Body of pancreas (tissue), 4 donors: ENCODE data around the gene CNIH2. TPM values are rescaled to one million over a fixed set of nuclear protein-coding genes. Genes with fewer than 3 reads are reported as not detected.

Experiments
- ATAC-seq: fragments of 150-250 bp; one replicate; pipeline ENCODE4 v1.9.1; 2016
- DNase-seq, 4 donors: peaks; one replicate each; pipeline ENCODE4 v3.0.0-alpha.2; 2019
- H3K27ac ChIP-seq, 4 donors: fragments of 200-600 bp; sonication (generic); 1 replicate in 3 of 4; 2 replicates in 1 of 4; pipeline versions ENCODE4 v1.5.1 to v1.6.1; 2016 to 2019; ENCODE audit warnings: mild to moderate bottlenecking in 1 of 4, mixed read lengths in 1 of 4, moderate library complexity in 1 of 4
- H3K27me3 ChIP-seq, 2 donors: fragments of 200-600 bp; sonication (generic); one replicate each; pipeline ENCODE4 v1.6.0; 2016; ENCODE audit warnings: mild to moderate bottlenecking in 1 of 2
- H3K36me3 ChIP-seq, 2 donors: fragments of 200-600 bp; sonication (generic); replicated peaks in 1 of 2; 2 replicates each; pipeline ENCODE4 v1.5.1; 2016; ENCODE audit warnings: low read depth in 2 of 2; ENCODE audit not compliant: insufficient read depth in 1 of 2
- H3K4me1 ChIP-seq: fragments of 200-600 bp; sonication (generic); one replicate; pipeline ENCODE4 v1.6.0; 2016
- H3K4me3 ChIP-seq, 2 donors: fragments of 200-600 bp; sonication (generic); 1 replicate in 1 of 2; 2 replicates in 1 of 2; pipeline ENCODE4 v1.5.1; 2016 to 2019
- H3K9me3 ChIP-seq, 3 donors: fragments of 200-600 bp; sonication (generic); 1 replicate in 2 of 3; 2 replicates in 1 of 3; pipeline ENCODE4 v1.5.1; 2016
- POLR2A ChIP-seq, 3 donors: fragments of 450-650 bp; IDR thresholded peaks; one replicate each; pipeline ENCODE4 v1.6.1; 2016; ENCODE audit warnings: antibody characterized with exemption in 3 of 3, mild to moderate bottlenecking in 2 of 3
- WGBS, 2 donors: methylation state at CpG; one replicate each; pipeline ENCODE4 v1.1.5; 2017; 5-methylcytosine and 5-hydroxymethylcytosine counted together
- intact Hi-C: fragments of 100-400 bp; cut with DNase I; formaldehyde crosslinking; loops from one replicate; pipeline ENCODE4 v1.15.1; 2023
- total RNA-seq, 2 donors: library from RNA; depleted of rRNA; stranded (reverse); fragments of >200 nt; gene quantifications; one replicate each; pipeline ENCODE4 v1.1.0, GENCODE V29; 2016
- TF ChIP-seq, protein P1 (sequence below), 7 experiments: fragments of 450-650 bp in 4 of 7; fragments of 200-600 bp in 3 of 7; sonication (generic) in 3 of 7; IDR thresholded peaks; one replicate each; pipeline ENCODE4 v1.5.1; 2016 to 2019; ENCODE audit warnings: antibody characterized with exemption in 7 of 7

Gene CNIH2
- total RNA-seq, 2 donors from 2014 or later: 3.6 to 4.6 TPM

- Histone ChIP-seq H3K9me3 (no peaks in the 10 kb centered on the region), H3K27ac (no peak overlapping the region), H3K36me3 (peaks cover 0 to 35% of the 10 kb centered on the region in 2 donors), H3K4me1 (no peaks in the 10 kb centered on the region), H3K27me3 (no peaks in the 10 kb centered on the region), H3K4me3 (no peak overlapping the region)
- TF ChIP-seq POLR2A (IDR thresholded peaks at IDR 0.05): no peak
- TF ChIP-seq, protein P1, sequence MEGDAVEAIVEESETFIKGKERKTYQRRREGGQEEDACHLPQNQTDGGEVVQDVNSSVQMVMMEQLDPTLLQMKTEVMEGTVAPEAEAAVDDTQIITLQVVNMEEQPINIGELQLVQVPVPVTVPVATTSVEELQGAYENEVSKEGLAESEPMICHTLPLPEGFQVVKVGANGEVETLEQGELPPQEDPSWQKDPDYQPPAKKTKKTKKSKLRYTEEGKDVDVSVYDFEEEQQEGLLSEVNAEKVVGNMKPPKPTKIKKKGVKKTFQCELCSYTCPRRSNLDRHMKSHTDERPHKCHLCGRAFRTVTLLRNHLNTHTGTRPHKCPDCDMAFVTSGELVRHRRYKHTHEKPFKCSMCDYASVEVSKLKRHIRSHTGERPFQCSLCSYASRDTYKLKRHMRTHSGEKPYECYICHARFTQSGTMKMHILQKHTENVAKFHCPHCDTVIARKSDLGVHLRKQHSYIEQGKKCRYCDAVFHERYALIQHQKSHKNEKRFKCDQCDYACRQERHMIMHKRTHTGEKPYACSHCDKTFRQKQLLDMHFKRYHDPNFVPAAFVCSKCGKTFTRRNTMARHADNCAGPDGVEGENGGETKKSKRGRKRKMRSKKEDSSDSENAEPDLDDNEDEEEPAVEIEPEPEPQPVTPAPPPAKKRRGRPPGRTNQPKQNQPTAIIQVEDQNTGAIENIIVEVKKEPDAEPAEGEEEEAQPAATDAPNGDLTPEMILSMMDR (IDR thresholded peaks at IDR 0.05): no peak
- intact Hi-C loops: no loop called here
- DNase-seq: no peak
- 84 to 91% methylated on average over 7 of the region's 7 CpGs for WGBS, 2 donors
- ATAC-seq: no peak
These were observed 46.4 kb upstream of the CNIH2 start for GRCh38 chr11:66231561-66231960.

DNA sequence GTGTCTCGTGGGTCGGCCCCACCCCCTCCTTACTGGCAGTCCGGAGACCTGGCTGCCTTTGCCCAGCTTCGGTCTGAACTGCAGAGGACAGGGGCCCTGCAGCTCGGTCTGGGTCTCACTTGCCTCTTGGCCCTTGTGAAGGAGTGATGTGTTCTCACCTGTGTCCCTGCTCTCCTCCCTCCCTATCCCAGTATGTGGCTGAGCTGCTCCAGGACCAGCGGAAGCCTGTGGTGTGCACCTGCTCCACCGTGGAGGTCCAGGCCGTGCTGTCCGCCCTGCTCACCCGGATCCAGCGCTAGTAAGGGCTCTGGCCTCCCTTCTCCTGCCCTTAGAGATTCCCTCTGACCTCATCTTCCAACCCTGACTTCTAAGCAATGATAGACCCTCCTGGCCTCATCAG, 45.2 kb upstream of the CNIH2 start:
- no peak for ATAC-seq
- WGBS, 2 donors: 88 to 95% methylated on average over 8 to 10 of the region's 11 CpGs
- Histone ChIP-seq H3K4me1 (no peaks in the 10 kb centered on the region), H3K4me3 (no peak overlapping the region), H3K9me3 (no peaks in the 10 kb centered on the region), H3K27me3 (no peaks in the 10 kb centered on the region), H3K36me3 (peaks cover 0 to 34% of the 10 kb centered on the region in 2 donors), H3K27ac (no peak overlapping the region)
- TF ChIP-seq POLR2A (IDR thresholded peaks at IDR 0.05): no peak
- TF ChIP-seq, protein P1 (IDR thresholded peaks at IDR 0.05): no peak
- intact Hi-C loops: no loop called here
- DNase-seq: no peak

GRCh38 chr11:66233301-66233700, 44.7 kb upstream of the CNIH2 start:
- H3K9me3 ChIP-seq: no peaks in the 10 kb centered on the region
- intact Hi-C loops: no loop called here
- DNase-seq (no peak), ATAC-seq (no peak)
- peaks cover 0 to 33% of the 10 kb centered on the region in 2 donors for H3K36me3 ChIP-seq
- no peaks in the 10 kb centered on the region for H3K27me3 ChIP-seq
- TF ChIP-seq POLR2A (IDR thresholded peaks at IDR 0.05): no peak
- 91 to 97% methylated on average over 5 of the region's 5 CpGs for WGBS, 2 donors
- H3K4me3 ChIP-seq: no peak overlapping the region
- H3K4me1 ChIP-seq: no peaks in the 10 kb centered on the region
- H3K27ac ChIP-seq: no peak overlapping the region

GRCh38 chr11:66235141-66235540, 42.8 kb upstream of the CNIH2 start:
- whole genome bisulfite sequencing, 2 donors: 86 to 87% methylated on average over 11 of the region's 11 CpGs
- intact Hi-C loops: no loop called here
- DNase-seq (no peak), ATAC-seq (no peak)
- no peaks in the 10 kb centered on the region for H3K4me1 ChIP-seq
- no peaks in the 10 kb centered on the region for H3K27me3 ChIP-seq
- no peak overlapping the region for H3K27ac ChIP-seq
- TF ChIP-seq, protein P1 (IDR thresholded peaks at IDR 0.05): no peak
- TF ChIP-seq POLR2A (IDR thresholded peaks at IDR 0.05): no peak
- H3K9me3 ChIP-seq: no peaks in the 10 kb centered on the region
- H3K36me3 ChIP-seq: peaks cover 0 to 37% of the 10 kb centered on the region in 2 donors
- no peak overlapping the region for H3K4me3 ChIP-seq

GRCh38 chr11:66237867-66238266, 40.1 kb upstream of the CNIH2 start:
- intact Hi-C loops: no loop called here
- no peak for TF ChIP-seq POLR2A (IDR thresholded peaks at IDR 0.05)
- TF ChIP-seq, protein P1 (IDR thresholded peaks at IDR 0.05): no peak
- Histone ChIP-seq H3K9me3 (no peaks in the 10 kb centered on the region), H3K36me3 (peaks cover 0 to 26% of the 10 kb centered on the region in 2 donors), H3K4me1 (no peaks in the 10 kb centered on the region), H3K4me3 (no peak overlapping the region), H3K27ac (no peak overlapping the region), H3K27me3 (no peaks in the 10 kb centered on the region)
- DNase-seq (no peak), ATAC-seq (no peak)
- 85 to 94% methylated on average over 4 to 6 of the region's 6 CpGs for WGBS, 2 donors
